Erythroblast (primary cell): ENCODE results near the gene ARHGEF38.
"Not testable (repeated sequence)": the region's sequence is repeated elsewhere in the genome, so short reads cannot be mapped to it uniquely, and the experiment has no call there.

Source experiments
- DNase-seq, 2 experiments: peaks; one replicate each; lab custom pipeline; 2025; lab: John Stamatoyannopoulos, UW
- GATA1 ChIP-seq: IDR thresholded peaks from 2 replicates; pipeline ENCODE4 v1.6.1; 2011; ENCODE audit warnings: low read depth, mild to moderate bottlenecking, control low read depth, low read length, moderate library complexity
- POLR2A ChIP-seq: IDR thresholded peaks from 2 replicates; pipeline ENCODE4 v1.6.1; 2011; ENCODE audit warnings: mild to moderate bottlenecking, low read length

The ARHGEF38 gene

GRCh38 chr4:105670684-105671083, 118.3 kb downstream of the ARHGEF38 start:
- TF ChIP-seq POLR2A (no peak), GATA1 (no peak)
- DNase-seq = no peak

DNA sequence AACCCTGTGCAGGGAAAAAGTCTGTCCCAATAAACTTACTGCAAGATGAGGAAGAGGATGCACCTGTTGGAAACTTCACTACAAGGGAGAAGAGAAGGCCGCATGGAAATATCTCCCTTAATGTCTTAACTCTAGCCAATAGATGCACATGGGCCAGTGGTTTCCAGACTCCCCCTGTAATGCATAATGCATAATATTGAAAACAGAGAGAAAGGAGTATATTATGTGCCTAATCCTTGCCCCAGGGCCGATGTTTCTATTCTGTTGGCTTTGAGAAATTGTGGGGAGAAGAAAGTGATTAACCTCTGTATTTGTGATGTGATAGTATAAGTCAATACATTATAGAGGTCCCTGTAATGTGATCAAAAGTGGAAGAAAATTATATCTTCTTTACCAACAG, 118.9 kb downstream of the ARHGEF38 start:
- no peak for TF ChIP-seq POLR2A
- TF ChIP-seq GATA1 = no peak
- DNase-seq = no peak

- TF ChIP-seq GATA1 (no peak), POLR2A (no peak)
- DNase-seq = no peak
These were observed 121.6 kb downstream of the ARHGEF38 start for GRCh38 chr4:105674011-105674410.

DNA sequence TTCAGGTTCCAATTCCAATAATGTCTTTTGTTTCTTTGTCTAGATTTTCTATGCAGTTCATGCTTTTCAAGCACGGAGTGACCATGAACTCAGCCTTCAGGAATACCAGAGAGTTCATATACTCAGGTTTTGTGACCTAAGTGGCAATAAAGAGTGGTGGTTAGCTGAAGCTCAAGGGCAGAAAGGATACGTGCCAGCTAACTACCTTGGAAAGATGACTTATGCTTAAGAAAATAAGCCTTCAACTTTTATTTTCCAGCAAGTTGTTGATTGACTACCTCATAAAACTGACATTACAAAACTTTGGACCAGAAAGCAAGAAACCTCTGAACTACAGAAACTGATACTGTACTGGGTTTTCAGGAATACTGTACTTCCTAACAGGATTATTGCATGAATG, 125.3 kb downstream of the ARHGEF38 start:
- TF ChIP-seq GATA1 = no peak
- no peak for TF ChIP-seq POLR2A
- DNase-seq = no peak

- no peak for DNase-seq
- no peak for TF ChIP-seq POLR2A
- no peak for TF ChIP-seq GATA1
These were observed 126.8 kb downstream of the ARHGEF38 start for GRCh38 chr4:105679186-105679585.

GRCh38 chr4:105683038-105683437, 130.6 kb downstream of the ARHGEF38 start:
- no peak for DNase-seq
- TF ChIP-seq POLR2A (no peak), GATA1 (no peak)

DNA sequence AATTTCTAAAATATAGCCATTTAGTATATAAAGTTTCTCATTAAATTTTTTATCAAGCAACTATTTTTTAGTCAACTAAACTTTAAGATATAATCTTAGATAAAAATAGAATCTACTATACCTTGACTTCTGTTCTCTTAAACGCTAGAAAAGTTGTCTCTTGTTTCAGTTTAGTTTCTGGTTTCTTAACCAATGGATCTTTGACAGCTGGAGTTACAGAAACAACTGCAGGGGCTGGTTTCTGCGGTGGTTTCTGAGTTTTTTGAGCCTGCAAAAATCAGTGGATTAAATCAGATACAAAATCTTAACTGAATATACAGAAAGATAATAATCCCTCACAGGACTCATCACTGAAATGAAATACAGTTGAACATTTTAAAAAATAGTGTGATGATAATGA, 134.2 kb downstream of the ARHGEF38 start:
- no peak for DNase-seq
- TF ChIP-seq GATA1 (no peak), POLR2A (no peak)

DNA sequence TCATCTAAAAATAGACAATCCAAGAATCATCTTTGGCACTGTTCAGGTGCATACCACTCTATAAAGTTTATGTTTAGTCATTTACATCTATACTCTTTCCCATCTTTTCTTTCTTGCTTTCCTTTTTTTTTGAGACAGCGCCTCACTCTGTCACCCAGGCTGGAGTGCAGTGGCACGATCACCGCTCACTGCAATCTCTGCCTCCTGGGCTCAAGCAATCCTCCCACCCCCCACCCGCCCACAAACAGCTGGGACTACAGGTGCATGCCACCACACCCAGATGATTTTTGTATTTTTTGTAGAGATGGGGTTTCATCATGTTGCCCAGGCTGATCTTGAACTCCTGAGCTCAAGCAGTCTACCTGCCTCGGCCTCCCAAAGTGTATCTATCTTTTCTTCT, 142.4 kb downstream of the ARHGEF38 start:
- DNase-seq = not testable (repeated sequence)

DNA sequence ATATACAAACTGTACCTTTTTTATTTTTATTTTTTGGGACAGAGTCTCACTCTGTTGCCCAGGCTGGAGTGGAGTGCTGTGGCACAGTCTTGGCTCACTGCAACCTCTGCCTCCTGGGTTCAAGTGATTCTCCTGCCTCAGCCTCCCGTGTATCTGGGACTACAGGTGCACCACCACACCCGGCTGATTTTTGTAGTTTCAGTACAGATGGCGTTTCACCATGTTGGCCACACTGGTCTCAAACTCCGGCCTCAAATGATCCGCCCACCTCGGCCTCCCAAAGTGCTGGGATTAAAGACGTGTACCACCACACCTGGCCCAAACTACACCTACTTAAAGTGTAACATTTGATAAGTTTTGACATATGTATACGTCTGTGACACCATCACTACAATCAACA, 143.4 kb downstream of the ARHGEF38 start:
- DNase-seq = not testable (repeated sequence)

GRCh38 chr4:105698607-105699006, 146.2 kb downstream of the ARHGEF38 start:
- no peak for DNase-seq
- TF ChIP-seq GATA1 (no peak), POLR2A (no peak)

DNA sequence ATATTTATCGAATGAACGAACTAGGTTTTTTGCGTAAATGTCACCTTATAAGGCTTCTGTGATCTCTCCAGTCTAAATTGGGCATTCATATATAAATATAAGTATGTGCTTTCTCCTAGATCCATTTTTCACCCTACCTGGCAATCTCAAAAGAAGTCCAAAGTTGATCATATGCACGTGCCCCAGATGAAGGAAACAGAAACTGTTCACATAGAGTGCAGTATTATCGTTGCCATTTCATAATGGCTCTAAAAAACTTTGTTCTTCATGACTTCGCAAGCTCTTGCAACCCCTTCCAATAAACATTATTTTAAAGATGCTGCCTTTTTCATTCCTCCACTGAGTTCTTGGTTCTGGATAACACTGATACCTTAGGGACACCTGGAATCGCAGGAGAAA, 155.4 kb downstream of the ARHGEF38 start:
- TF ChIP-seq GATA1 (no peak), POLR2A (no peak)
- peak in 1 of 2 experiments; percentile 70 for DNase-seq

DNA sequence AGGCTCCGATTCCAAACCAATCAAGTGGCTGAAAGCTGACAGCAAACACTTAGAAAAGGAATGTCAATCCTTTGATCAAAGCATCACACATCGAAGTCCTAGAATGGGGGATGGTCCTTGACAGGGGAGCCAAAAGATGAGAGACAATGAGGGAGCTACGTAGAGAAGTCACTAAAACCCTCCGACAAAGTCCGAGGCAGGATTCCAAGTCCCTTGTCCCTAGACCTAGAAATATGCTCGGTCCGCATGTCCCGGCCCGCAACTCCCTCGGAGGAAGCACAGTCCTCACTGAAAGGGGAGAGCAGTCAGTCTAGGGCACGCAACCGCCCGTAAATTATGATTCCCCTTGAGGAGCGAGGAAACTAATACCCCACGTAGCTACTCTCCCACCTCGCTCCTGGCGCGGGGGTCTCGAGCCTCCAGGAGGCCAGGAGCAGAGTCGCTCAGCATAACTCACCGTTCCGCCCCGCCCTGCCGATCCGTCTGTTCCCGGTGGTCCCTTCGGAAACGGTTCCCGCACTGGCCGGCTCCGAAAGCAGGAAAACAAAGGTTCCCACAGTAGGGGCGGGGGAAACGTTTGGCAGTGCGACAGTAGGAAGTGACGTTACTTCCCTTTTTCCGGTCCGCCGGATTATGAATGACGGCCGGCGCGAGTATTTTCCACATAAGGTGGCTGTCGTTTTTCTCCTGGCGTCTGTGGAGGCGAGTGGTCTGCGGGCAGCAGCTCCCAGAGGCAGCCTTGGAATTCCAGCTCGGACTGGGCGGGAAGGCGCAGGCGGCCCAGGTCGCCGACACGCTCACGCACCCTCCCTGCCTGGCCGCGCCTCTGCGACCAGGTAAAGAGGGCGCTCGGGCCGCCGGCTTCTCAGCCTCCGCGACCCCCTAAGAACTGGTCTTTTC, 156.0 kb downstream of the ARHGEF38 start, which contains the start of the genes GSTCD and INTS12:
TSS of gene GSTCD (plus strand) at position 604 of the 900 bp plus-strand sequence. CDS start 8,830 bp downstream, outside the sequence.
TSS of gene INTS12 (minus strand) at position 509 of the 900 bp plus-strand sequence. CDS start 8,684 bp downstream, outside the sequence.
- no peak for TF ChIP-seq GATA1
- peak; percentile 96 for TF ChIP-seq POLR2A
- DNase-seq = peak; percentile 95 to 96

- TF ChIP-seq GATA1 = no peak
- no peak for TF ChIP-seq POLR2A
- peak; percentile 69 to 75 for DNase-seq
These were observed 156.6 kb downstream of the ARHGEF38 start for GRCh38 chr4:105709081-105709450.

DNA sequence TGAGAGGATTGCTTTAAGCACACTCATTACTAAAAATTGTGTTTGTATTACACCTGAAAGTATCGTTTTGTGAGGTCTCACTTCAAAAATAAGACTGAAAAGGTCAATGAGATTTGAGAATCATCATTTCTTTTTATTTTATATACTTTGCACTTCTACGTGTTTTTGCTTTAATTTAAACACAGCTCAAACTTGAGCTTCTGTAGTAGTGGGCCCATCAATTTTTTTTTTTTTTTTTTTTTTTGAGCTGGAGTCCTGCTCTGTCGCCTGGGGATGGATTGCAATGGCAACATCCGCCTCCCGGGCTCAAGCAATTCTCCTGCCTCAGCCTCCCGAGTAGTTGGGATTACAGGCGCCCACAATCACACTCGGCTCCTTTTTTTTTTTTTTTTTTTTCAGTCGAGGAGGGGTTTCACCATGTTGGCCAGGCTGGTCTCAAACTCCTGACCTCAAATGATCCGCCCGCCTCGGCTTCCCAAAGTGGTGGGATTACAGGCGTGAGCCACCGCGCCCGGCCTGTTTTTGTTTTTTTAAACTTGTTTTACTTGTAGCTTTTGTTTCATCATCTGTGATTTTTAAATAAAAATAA, 157.7 kb downstream of the ARHGEF38 start:
- TF ChIP-seq GATA1 (no peak), POLR2A (no peak)
- no peak for DNase-seq
